Activated T-cell treated with anti-CD3 and anti-CD28 coated beads, Interleukin-2, amount 50 U/mL, for 1 hour (primary cell): Measurements from ENCODE around the gene ZG16B.
A peak's percentile ranks its signal among the peaks of the same experiment; 100 is the strongest.

Source experiments
- DNase-seq: peaks from one replicate; pipeline ENCODE4 v3.0.0-alpha.2; 2020

Gene ZG16B

DNA sequence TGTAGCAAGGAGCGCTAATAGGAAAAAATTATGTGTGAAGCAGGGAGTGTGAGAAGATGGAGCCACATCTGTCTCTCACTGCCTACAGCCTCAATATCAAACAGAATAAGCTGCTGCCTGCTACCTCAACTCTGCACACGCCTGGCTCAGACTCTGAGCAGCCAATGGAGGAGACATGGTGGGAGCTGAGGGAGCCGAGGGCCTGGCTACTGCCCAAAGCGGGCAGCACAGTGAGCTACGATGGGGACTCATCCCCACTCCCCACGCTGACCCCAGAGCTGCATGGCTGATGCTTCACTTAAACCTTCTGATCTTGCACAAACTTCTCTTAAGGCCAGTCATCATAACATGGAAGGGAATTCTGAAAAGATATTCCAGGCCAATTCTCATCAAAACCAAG is 41.8 kb downstream of the ZG16B start:
- no peak for DNase-seq

DNA sequence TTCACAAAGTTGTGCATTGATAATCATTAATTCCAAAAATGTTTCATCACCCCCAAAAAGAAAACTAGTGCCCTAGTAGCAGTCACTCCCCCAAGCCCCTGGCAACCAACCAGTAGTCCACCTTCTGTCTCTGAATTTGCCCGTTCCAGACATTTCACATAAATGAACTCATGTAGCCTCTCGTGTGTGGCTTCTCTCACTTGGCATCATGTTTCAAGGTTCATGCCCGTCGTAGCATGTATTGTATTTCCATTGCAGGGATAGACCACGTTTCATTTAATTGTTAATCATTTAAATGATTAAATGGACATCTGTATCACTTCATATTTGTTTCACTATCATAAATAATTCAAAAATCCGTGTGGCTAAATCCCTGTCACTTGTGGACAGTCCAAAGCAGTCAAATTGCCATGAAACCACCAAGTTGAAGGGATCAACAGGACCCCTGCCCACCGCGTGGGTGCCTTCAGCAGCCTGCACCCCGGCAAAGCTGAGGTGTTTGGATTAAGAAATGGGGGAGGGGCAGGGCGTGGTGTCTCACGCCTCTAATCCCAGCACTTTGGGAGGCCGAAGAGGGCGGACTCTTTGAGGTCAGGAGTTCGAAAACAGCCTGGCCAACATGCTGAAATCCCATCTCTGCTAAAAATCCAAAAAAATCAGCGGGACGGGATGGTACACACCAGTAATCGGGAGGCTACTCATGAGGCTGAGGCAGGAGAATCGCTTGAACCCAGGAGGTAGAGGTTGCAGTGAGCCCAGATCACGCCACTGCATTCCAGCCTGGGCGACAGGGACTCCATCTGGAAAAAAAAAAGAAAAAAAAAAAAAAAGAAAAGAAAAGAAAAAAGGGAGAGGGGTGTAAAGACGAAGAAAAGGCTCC is 44.2 kb downstream of the ZG16B start:
- DNase-seq = no peak

- DNase-seq = peak; percentile 69
Measured at GRCh38 chr16:2874912-2875362, 44.8 kb downstream of the ZG16B start.

DNA sequence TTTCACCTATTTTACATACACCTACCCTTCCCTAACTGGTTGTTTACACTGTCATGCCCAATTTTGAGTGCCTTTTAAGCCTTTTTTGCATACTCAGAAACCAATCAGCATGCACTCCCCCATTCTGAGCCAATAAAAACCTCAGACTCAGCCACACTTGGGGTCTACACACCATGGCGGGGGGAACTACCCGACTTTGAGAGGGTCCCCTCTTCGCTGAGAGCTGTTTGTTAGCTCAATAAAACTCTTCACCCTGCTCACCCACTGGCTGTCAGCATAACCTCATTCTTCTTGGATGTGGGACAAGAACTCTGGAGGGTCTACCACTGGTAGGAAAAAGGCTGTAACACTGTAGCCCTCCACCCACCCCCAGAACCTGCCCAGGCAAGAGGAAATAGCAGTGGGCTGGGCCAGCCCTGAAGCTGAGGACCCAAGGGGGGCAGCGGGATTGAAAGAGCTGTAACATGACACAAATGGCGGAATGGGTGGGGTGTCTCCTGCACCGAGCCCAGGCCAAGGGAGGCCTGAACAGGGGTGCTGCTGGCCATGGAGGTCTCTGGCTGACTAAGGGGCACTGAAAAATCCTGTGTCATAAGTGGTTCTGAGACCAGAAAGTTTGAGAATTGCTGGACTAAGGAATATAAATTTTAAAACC is 49.9 kb downstream of the ZG16B start:
- no peak for DNase-seq
